Measurements from ENCODE around the gene TOP2B. TPM values are rescaled to one million over a fixed set of nuclear protein-coding genes. Genes with fewer than 3 reads are reported as not detected.

Gene TOP2B
- total RNA-seq, 1 donor from 2014 or later, result 170 TPM

DNA sequence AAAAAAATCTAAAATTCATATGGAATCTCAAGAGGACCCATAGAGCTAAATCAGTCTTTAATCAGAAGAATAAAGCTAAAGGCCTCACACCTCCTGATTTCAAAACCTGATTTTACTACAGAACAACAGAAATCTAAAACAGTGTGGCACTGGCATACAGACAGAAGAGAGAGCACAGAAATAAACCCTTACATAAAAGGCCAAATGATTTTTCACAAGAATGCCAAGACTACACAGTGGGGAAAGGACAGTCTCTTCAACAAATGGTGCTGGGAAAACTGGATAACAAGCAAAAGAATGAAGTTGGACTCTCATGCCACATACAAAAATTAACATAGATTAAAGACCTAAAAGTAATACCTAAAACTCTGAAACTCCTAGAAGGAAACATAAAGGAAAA lies 10.1 kb downstream of the TOP2B start:
- no peak for DNase-seq (ENCODE audit: low read depth, low spot score)
- TF ChIP-seq, protein P1, sequence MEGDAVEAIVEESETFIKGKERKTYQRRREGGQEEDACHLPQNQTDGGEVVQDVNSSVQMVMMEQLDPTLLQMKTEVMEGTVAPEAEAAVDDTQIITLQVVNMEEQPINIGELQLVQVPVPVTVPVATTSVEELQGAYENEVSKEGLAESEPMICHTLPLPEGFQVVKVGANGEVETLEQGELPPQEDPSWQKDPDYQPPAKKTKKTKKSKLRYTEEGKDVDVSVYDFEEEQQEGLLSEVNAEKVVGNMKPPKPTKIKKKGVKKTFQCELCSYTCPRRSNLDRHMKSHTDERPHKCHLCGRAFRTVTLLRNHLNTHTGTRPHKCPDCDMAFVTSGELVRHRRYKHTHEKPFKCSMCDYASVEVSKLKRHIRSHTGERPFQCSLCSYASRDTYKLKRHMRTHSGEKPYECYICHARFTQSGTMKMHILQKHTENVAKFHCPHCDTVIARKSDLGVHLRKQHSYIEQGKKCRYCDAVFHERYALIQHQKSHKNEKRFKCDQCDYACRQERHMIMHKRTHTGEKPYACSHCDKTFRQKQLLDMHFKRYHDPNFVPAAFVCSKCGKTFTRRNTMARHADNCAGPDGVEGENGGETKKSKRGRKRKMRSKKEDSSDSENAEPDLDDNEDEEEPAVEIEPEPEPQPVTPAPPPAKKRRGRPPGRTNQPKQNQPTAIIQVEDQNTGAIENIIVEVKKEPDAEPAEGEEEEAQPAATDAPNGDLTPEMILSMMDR (conservative IDR thresholded peaks at IDR 0.05), result no peak
- peaks cover 31% of the 10 kb centered on the region for H3K4me1 Mint-ChIP-seq
- no peak overlapping the region for H3K4me3 Mint-ChIP-seq
- H3K27me3 Mint-ChIP-seq (ENCODE audit: low read depth), result no peaks in the 10 kb centered on the region
- peaks cover 5% of the 10 kb centered on the region for H3K9me3 Mint-ChIP-seq
- H3K36me3 Mint-ChIP-seq (ENCODE audit: low read depth), result peaks cover 21% of the 10 kb centered on the region
- H3K27ac Mint-ChIP-seq (ENCODE audit: unreplicated experiment), result no peak overlapping the region

DNA sequence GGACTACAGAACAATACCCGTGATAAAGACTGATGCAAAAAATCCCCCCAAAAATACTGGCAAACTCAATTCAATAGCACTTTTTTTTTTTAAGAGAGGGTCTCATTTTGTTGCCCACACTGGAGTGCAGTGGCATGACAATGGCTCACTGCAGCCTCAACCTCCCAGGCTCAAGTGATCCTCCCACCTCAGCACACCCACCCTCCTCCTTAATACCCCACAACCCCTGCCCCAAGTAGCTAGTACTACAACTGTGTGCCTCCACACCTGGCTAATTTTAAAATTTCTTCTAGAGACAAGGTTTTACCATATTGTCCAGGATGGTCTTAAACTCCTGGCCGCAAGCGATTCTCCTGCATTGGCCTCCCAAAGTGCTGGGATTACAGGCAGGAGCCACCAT lies 11.4 kb downstream of the TOP2B start:
- Mint-ChIP-seq H3K27ac (ENCODE audit: unreplicated experiment) (no peak overlapping the region), H3K4me3 (no peak overlapping the region), H3K36me3 (ENCODE audit: low read depth) (peaks cover 29% of the 10 kb centered on the region), H3K27me3 (ENCODE audit: low read depth) (no peaks in the 10 kb centered on the region), H3K9me3 (peaks cover 12% of the 10 kb centered on the region), H3K4me1 (peaks cover 30% of the 10 kb centered on the region)
- DNase-seq (ENCODE audit: low read depth, low spot score), result no peak
- TF ChIP-seq, protein P1 (conservative IDR thresholded peaks at IDR 0.05), result no peak

DNA sequence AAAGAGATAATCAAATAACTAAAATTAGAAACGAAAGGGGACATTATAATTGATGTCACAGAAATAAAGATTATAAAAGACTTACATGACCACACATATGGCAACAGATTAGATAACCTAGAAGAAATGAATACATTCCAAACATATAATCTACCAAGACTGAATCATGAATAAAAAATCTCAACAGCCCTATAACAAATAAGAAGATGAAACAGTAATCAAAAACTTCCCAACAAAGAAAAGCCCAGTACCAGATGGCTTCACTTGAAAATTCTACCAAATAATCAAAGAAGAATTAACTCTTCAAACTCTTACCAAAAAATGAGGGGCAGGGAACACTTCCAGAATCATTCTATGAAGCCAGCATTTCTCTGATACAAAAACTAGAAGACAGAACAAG lies 11.8 kb downstream of the TOP2B start:
- peaks cover 15% of the 10 kb centered on the region for H3K9me3 Mint-ChIP-seq
- TF ChIP-seq, protein P1 (conservative IDR thresholded peaks at IDR 0.05), result no peak
- DNase-seq (ENCODE audit: low read depth, low spot score), result no peak
- H3K36me3 Mint-ChIP-seq (ENCODE audit: low read depth), result peaks cover 32% of the 10 kb centered on the region
- H3K27ac Mint-ChIP-seq (ENCODE audit: unreplicated experiment), result no peak overlapping the region
- H3K4me3 Mint-ChIP-seq, result no peak overlapping the region
- H3K27me3 Mint-ChIP-seq (ENCODE audit: low read depth), result no peaks in the 10 kb centered on the region
- peaks cover 34% of the 10 kb centered on the region for H3K4me1 Mint-ChIP-seq

DNA sequence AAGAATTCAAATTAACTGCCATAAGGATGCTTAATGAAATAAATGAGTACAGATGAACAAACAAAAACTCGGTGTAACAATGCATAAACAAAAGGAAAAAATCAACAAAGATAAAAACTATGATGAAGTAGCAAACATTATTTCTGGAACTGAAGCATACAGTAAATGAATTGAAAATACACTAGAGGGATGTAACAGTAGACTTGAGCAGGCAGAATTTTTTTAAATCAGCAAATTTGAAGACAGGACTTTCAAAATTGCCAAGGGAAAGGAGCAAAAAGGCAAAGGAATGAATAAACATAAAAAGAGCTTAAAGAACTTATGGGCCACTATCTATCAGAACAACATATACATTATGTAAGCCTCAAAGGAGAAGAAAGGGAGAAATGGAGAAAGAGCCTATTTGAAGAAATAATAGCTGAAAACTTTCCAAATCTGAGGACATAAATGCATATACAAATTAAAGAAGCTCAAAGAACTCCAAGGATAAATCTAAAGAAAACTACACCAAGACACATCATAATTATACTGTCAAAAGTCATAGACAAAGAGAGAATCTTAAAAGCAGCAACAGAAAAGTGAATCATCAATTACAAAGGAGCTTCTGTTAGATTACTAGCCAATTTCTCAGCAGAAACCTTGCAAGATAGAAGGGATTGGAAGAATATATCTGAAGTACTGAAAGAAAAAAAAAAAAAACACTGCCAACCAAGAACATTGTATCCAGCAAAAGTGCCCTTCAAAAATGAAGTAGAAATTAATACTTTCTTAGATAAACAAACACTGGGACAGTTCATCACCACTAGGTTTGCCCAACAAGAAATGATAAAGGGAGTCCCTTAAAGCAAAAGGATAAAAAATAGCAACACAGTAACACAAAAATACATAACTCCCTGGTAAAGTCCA lies 15.5 kb downstream of the TOP2B start:
- Mint-ChIP-seq H3K9me3 (peaks cover 15% of the 10 kb centered on the region), H3K4me3 (no peak overlapping the region), H3K27ac (ENCODE audit: unreplicated experiment) (no peak overlapping the region), H3K4me1 (peaks cover 22% of the 10 kb centered on the region), H3K36me3 (ENCODE audit: low read depth) (peaks cover 30% of the 10 kb centered on the region), H3K27me3 (ENCODE audit: low read depth) (no peaks in the 10 kb centered on the region)
- no peak for DNase-seq (ENCODE audit: low read depth, low spot score)
- TF ChIP-seq, protein P1 (conservative IDR thresholded peaks at IDR 0.05), result no peak

DNA sequence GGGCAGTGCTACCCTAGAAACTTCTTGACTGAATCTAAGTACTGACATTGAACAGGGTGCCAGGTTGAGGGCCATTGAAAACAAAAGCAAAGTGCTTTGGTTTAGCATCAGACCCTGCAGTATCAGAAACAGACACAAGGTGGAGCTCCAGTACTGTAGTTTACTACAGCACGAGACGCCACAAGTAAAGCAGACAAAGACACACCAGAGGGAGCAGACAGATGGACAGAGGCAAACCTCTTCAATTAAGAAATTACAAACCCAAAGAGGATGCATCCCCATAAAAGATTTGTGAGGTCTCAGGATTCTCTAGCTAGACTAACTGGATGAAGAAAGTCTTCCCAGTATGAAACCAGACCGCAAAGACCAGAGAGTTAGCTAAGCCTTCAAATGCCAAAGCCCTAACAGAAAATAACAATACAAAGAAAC lies 16.6 kb downstream of the TOP2B start:
- peaks cover 18% of the 10 kb centered on the region for H3K4me1 Mint-ChIP-seq
- H3K4me3 Mint-ChIP-seq, result no peak overlapping the region
- H3K36me3 Mint-ChIP-seq (ENCODE audit: low read depth), result peaks cover 28% of the 10 kb centered on the region
- peak overlapping the region; percentile 53 for H3K27ac Mint-ChIP-seq (ENCODE audit: unreplicated experiment)
- DNase-seq (ENCODE audit: low read depth, low spot score), result peak; percentile 90
- TF ChIP-seq, protein P1 (conservative IDR thresholded peaks at IDR 0.05), result peak; percentile 96
- H3K9me3 Mint-ChIP-seq, result peaks cover 15% of the 10 kb centered on the region
- H3K27me3 Mint-ChIP-seq (ENCODE audit: low read depth), result no peaks in the 10 kb centered on the region

Data from neural crest cell (in vitro differentiated cells).